ENCODE measurements around the gene HYAL2.

DNA sequence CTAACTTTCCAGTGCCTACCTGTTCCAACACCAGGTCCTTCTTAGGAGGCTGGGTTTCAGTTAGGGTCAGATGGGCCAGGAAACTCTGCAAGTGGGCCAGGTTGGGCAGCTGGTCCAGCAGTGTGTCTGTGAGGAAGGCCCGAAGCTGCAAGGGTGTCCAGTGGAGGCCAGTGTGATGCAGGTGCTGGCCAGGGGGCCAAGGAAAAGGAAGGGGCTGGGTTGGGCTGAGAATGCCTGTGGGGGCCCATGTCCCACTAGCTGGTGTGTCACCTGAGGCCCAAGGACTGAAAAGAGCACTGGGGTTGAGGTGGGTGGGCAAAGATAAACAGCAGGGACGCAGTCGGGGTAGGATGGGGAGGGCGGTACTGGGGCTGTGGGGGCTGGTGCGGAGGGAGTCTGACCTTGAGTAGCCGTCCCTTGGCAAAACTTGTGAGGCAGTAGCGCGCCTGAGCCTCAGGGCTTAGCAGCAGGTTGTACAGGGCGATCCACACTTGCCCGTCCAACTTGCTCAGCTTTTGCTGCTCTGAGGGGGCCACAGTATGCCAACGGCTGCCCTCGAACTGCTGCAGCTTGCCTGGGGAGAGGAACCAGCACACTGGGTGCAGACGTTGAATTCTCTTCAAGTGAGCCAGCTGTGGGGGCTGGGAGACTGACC lies 19.6 kb upstream of the HYAL2 start:
- TF ChIP-seq EZH2phosphoT487 (IDR thresholded peaks at IDR 0.05; ENCODE audit: insufficient read depth, low read depth) (no peak), EZH2 (IDR thresholded peaks at IDR 0.05; ENCODE audit: insufficient read depth, poor library complexity, severe bottlenecking) (no peak)

Data from GM23248 (cell line).